A673 (cell line): Measurements from ENCODE around the gene ELL2. TPM values are rescaled to one million over a fixed set of nuclear protein-coding genes. Genes with fewer than 3 reads are reported as not detected.
"Not testable (repeated sequence)": the region's sequence is repeated elsewhere in the genome, so short reads cannot be mapped to it uniquely, and the experiment has no call there.

Experiments
- BruUV-seq: library from RNA; stranded (reverse); fragments of 400-500 nt; replicated peaks from 2 replicates; lab custom pipeline; 2021; lab: Mats Ljungman, UMichigan
- CTCF ChIA-PET: fragments of 300-600 bp; sonication (Branson Sonifier 250); formaldehyde crosslinking; loops from one replicate; lab custom pipeline; 2022; ENCODE audit warnings: antibody characterized with exemption; lab: Charles Lee
- POLR2A ChIA-PET: fragments of 300-600 bp; sonication (Branson Sonifier 250); formaldehyde crosslinking; loops from one replicate; lab custom pipeline; 2022; ENCODE audit warnings: antibody characterized with exemption; ENCODE audit not compliant: low non-redundant PET; lab: Charles Lee
- DNase-seq: peaks from one replicate; pipeline ENCODE4 v3.0.0-alpha.2; 2015; ENCODE audit warnings: low spot score
- H3K27ac ChIP-seq: fragments of 200-600 bp; sonication (generic); 2 replicates; pipeline ENCODE4 v1.5.1; 2016; ENCODE audit warnings: mixed run types, low read depth, mild to moderate bottlenecking, mixed read lengths, antibody characterized with exemption, low read length; ENCODE audit not compliant: poor library complexity, severe bottlenecking
- H3K27me3 ChIP-seq: fragments of 200-600 bp; sonication (generic); replicated peaks from 2 replicates; pipeline ENCODE4 v1.6.1; 2017; ENCODE audit warnings: mixed run types, low read depth, mild to moderate bottlenecking, mixed read lengths, antibody characterized with exemption, low read length; ENCODE audit not compliant: insufficient read depth, poor library complexity
- H3K36me3 ChIP-seq: fragments of 200-600 bp; sonication (generic); 2 replicates; pipeline ENCODE4 v1.6.1; 2016; ENCODE audit warnings: mixed run types, mild to moderate bottlenecking, mixed read lengths, antibody characterized with exemption, low read length; ENCODE audit not compliant: insufficient read depth, poor library complexity, severe bottlenecking
- H3K4me1 ChIP-seq: fragments of 200-600 bp; sonication (generic); 2 replicates; pipeline ENCODE4 v1.6.1; 2017; ENCODE audit warnings: mixed run types, mild to moderate bottlenecking, mixed read lengths, antibody characterized with exemption, low read length; ENCODE audit not compliant: insufficient read depth, poor library complexity, severe bottlenecking
- H3K4me3 ChIP-seq: fragments of 200-600 bp; sonication (generic); 2 replicates; pipeline ENCODE4 v1.5.1; 2016; ENCODE audit warnings: low read depth, mixed run types, mild to moderate bottlenecking, mixed read lengths, low read length; ENCODE audit not compliant: poor library complexity, severe bottlenecking
- H3K9me3 ChIP-seq: fragments of 200-600 bp; sonication (generic); 2 replicates; pipeline ENCODE4 v1.6.1; 2016; ENCODE audit warnings: mixed run types, low read depth, mild to moderate bottlenecking, mixed read lengths, antibody characterized with exemption, low read length; ENCODE audit not compliant: poor library complexity, severe bottlenecking
- EZH2 ChIP-seq: fragments of 200-600 bp; sonication (generic); IDR thresholded peaks from 2 replicates; pipeline ENCODE4 v1.6.1; 2017; ENCODE audit warnings: borderline replicate concordance, low read depth, mild to moderate bottlenecking, mixed read lengths, antibody characterized with exemption, low read length; ENCODE audit not compliant: poor library complexity, severe bottlenecking
- intact Hi-C: fragments of 100-400 bp; cut with micrococcal nuclease; formaldehyde crosslinking; loops from one replicate; pipeline ENCODE4 v1.10.0; 2022; ENCODE audit not compliant: unreplicated experiment
- total RNA-seq: library from RNA; stranded (reverse); gene quantifications from 2 replicates; pipeline ENCODE4 v1.2.3, GENCODE V29; 2021
- TF ChIP-seq, protein P1 (sequence below): fragments of 300-800, 200-600 bp; sonication (generic); conservative IDR thresholded peaks from 2 replicates; pipeline ENCODE4 v1.5.1; 2017; ENCODE audit warnings: low read depth, mild to moderate bottlenecking, antibody characterized with exemption, low read length, moderate library complexity, mixed read lengths

ELL2 gene
- total RNA-seq, 1 experiment from 2014 or later, result 12.0 TPM

DNA sequence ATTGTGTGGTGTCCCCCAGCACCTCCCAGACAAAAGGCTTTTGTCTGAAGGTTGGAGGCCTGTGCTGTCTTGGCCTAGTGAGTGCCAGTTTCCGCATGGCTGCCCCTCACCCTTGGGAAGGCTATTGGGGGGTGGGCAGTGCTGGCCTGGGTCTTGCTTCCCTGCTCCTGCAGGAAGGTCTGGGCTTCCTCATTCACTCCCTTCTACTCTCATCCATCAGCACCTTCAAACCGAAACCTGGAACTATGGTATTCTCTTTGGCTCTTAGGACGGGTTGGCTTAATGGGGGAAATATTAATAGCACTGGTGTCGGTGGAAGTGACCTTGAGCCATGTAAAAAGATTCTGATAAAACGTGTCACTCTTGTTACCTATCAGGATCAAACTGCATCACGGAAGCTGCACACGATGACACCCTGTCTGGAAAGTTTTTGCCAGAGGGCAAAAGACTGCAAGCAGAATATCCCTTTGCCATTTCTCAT is 105.1 kb downstream of the ELL2 start:
- intact Hi-C loops, result loop anchor here (5.0 kb wide), 1 partner anchor 746 kb away; no protein-coding TSS in a partner anchor
- ChIA-PET POLR2A (no interaction called here), CTCF (no interaction called here)
- Histone ChIP-seq H3K4me3 (no peak overlapping the region), H3K4me1 (peaks cover 2% of the 10 kb centered on the region), H3K9me3 (no peaks in the 10 kb centered on the region), H3K27me3 (no peaks in the 10 kb centered on the region), H3K36me3 (no peaks in the 10 kb centered on the region), H3K27ac (no peak overlapping the region)
- no TSS peak for BruUV-seq
- no peak for DNase-seq
- TF ChIP-seq EZH2, result no peak
- TF ChIP-seq, protein P1, sequence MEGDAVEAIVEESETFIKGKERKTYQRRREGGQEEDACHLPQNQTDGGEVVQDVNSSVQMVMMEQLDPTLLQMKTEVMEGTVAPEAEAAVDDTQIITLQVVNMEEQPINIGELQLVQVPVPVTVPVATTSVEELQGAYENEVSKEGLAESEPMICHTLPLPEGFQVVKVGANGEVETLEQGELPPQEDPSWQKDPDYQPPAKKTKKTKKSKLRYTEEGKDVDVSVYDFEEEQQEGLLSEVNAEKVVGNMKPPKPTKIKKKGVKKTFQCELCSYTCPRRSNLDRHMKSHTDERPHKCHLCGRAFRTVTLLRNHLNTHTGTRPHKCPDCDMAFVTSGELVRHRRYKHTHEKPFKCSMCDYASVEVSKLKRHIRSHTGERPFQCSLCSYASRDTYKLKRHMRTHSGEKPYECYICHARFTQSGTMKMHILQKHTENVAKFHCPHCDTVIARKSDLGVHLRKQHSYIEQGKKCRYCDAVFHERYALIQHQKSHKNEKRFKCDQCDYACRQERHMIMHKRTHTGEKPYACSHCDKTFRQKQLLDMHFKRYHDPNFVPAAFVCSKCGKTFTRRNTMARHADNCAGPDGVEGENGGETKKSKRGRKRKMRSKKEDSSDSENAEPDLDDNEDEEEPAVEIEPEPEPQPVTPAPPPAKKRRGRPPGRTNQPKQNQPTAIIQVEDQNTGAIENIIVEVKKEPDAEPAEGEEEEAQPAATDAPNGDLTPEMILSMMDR, result no peak

DNA sequence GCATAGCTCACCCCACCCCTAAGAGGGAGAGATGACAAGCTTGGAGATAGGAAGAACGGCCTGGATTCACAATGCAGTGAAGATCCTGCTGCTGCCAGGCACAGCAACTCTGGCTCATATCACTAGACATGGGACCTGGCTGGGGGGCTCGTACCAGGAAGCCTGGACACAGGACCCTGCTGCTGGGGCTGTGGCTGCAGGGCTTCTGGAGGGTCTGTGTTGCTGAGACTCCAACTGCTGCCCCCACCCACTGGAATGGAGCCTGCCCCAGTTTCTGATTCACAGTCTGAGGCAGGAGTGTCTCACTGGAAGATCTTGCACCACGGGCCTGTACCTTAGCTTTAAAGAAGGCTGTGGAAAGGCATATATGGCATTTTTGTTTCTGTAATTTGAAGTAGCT is 108.2 kb downstream of the ELL2 start:
- ChIA-PET POLR2A (interaction anchor here (0.5 kb wide), 1 partner anchor 514 kb away, joined by 3 read pairs; no protein-coding TSS in a partner anchor), CTCF (no interaction called here)
- no TSS peak for BruUV-seq
- no peaks in the 10 kb centered on the region for H3K4me1 ChIP-seq
- TF ChIP-seq, protein P1, result no peak
- no peak for TF ChIP-seq EZH2
- H3K4me3 ChIP-seq, result no peak overlapping the region
- no peaks in the 10 kb centered on the region for H3K9me3 ChIP-seq
- H3K27ac ChIP-seq, result no peak overlapping the region
- DNase-seq, result no peak
- intact Hi-C loops, result no loop called here
- H3K36me3 ChIP-seq, result no peaks in the 10 kb centered on the region
- H3K27me3 ChIP-seq, result no peaks in the 10 kb centered on the region

DNA sequence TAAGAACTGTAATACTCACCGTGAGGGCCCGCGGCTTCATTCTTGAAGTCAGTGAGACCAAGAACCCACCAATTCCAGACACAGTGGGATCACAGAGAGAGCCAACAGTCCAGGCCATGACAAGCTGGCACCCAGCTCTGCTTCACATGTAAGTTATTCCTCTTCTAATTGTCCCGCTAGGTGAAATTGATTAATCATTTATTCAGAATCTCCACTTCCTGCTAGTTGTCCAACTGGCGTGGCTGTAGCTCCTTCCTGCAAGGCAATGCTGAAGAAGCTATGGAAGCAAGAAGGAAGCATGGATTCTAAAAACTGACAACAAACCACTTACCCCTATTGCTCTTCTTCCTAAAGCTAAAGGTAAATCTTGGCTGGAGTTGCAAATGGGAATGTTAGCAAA is 109.1 kb downstream of the ELL2 start:
- Histone ChIP-seq H3K27me3 (no peaks in the 10 kb centered on the region), H3K4me1 (no peaks in the 10 kb centered on the region), H3K36me3 (no peaks in the 10 kb centered on the region), H3K9me3 (no peaks in the 10 kb centered on the region), H3K27ac (no peak overlapping the region), H3K4me3 (no peak overlapping the region)
- TF ChIP-seq, protein P1, result no peak
- no peak for TF ChIP-seq EZH2
- DNase-seq, result no peak
- ChIA-PET CTCF (interaction anchor here (0.7 kb wide), 2 partner anchors 234 to 649 kb away, joined by 5 to 6 read pairs; no protein-coding TSS in a partner anchor), POLR2A (no interaction called here)
- intact Hi-C loops, result no loop called here
- no TSS peak for BruUV-seq

DNA sequence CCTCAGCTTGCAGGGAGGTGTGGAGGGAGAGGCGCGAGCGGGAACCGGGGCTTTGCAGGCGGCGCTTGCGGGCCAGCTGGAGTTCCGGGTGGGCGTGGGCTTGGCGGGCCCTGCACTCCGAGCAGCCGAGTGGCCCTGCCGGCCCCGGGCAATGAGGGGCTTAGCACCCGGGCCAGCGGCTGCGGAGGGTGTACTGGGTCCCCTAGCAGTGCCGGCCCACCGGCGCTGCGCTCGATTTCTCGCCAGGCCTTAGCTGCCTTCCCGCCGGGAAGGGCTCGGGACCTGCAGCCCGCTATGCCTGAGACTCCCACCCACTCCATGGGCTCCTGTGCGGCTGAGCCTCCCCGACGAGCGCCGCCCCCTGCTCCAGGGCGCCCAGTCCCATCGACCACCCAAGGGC is 110.5 kb downstream of the ELL2 start:
- POLR2A ChIA-PET, H3K27me3 ChIP-seq, H3K4me1 ChIP-seq, H3K36me3 ChIP-seq, H3K4me3 ChIP-seq, intact Hi-C loops, H3K9me3 ChIP-seq, CTCF ChIA-PET, H3K27ac ChIP-seq, BruUV-seq, DNase-seq: not testable (repeated sequence)
